Astrocyte (in vitro differentiated cells and primary cell): ENCODE results near the gene TMEM87A. TPM values are rescaled to one million over a fixed set of nuclear protein-coding genes. Genes with fewer than 3 reads are reported as not detected.
A peak's percentile ranks its signal among the peaks of the same experiment; 100 is the strongest.

Experiments used
- DNase-seq: peaks from one replicate; pipeline ENCODE4 v3.0.0-alpha.2; 2010; ENCODE audit warnings: low read depth
- FAIRE-seq: peaks from 2 replicates; lab custom pipeline; 2011; peaks lifted over from hg19 to GRCh38; lab: Jason Lieb, UNC
- H2AFZ ChIP-seq: 2 replicates; pipeline ENCODE4 v1.6.0; 2012; ENCODE audit warnings: low read depth, low read length, inconsistent platforms
- H3K27ac ChIP-seq: 2 replicates; pipeline ENCODE4 v1.5.1; 2011; ENCODE audit warnings: low read depth, low read length, inconsistent platforms
- H3K27me3 ChIP-seq: 2 replicates; pipeline ENCODE4 v1.6.0; 2011; ENCODE audit warnings: low read length, inconsistent platforms; ENCODE audit not compliant: insufficient read depth
- H3K36me3 ChIP-seq: 2 replicates; pipeline ENCODE4 v1.5.1; 2011; ENCODE audit warnings: low read length, inconsistent platforms; ENCODE audit not compliant: insufficient read depth
- H3K4me1 ChIP-seq: 2 replicates; pipeline ENCODE4 v1.5.1; 2011; ENCODE audit warnings: low read length, inconsistent platforms; ENCODE audit not compliant: insufficient read depth
- H3K4me2 ChIP-seq: 2 replicates; pipeline ENCODE4 v1.6.0; 2012; ENCODE audit warnings: low read length, inconsistent platforms
- H3K4me3 ChIP-seq: 2 replicates; pipeline ENCODE4 v1.5.1; 2011; ENCODE audit warnings: low read depth, mild to moderate bottlenecking, low read length, inconsistent platforms; ENCODE audit not compliant: insufficient read depth
- H3K79me2 ChIP-seq: 2 replicates; pipeline ENCODE4 v1.6.0; 2012; ENCODE audit warnings: mild to moderate bottlenecking, low read length, inconsistent platforms; ENCODE audit not compliant: insufficient read depth
- H3K9ac ChIP-seq: 2 replicates; pipeline ENCODE4 v1.6.0; 2012; ENCODE audit warnings: mild to moderate bottlenecking, low read length, inconsistent platforms
- H3K9me3 ChIP-seq: 2 replicates; pipeline ENCODE4 v1.5.1; 2012; ENCODE audit warnings: low read depth, mild to moderate bottlenecking, low read length, inconsistent platforms; ENCODE audit not compliant: insufficient read depth
- H4K20me1 ChIP-seq: 2 replicates; pipeline ENCODE4 v1.6.0; 2012; ENCODE audit warnings: low read length, inconsistent platforms; ENCODE audit not compliant: insufficient read depth
- H3K27ac Mint-ChIP-seq: one replicate; pipeline ENCODE4 v1.8.0; 2021; ENCODE audit warnings: mild to moderate bottlenecking, mixed read lengths; ENCODE audit not compliant: unreplicated experiment
- H3K27me3 Mint-ChIP-seq: one replicate; pipeline ENCODE4 v1.8.0; 2021; ENCODE audit warnings: low read depth, mixed read lengths; ENCODE audit not compliant: unreplicated experiment
- H3K36me3 Mint-ChIP-seq: one replicate; pipeline ENCODE4 v1.8.0; 2021; ENCODE audit warnings: low read depth, mixed read lengths; ENCODE audit not compliant: unreplicated experiment
- H3K4me1 Mint-ChIP-seq: one replicate; pipeline ENCODE4 v1.8.0; 2021; ENCODE audit warnings: low read depth, mixed read lengths; ENCODE audit not compliant: unreplicated experiment
- H3K4me3 Mint-ChIP-seq: one replicate; pipeline ENCODE4 v1.8.0; 2021; ENCODE audit warnings: mild to moderate bottlenecking, moderate library complexity, mixed read lengths; ENCODE audit not compliant: unreplicated experiment
- H3K9me3 Mint-ChIP-seq: one replicate; pipeline ENCODE4 v1.8.0; 2021; ENCODE audit warnings: mild to moderate bottlenecking, mixed read lengths; ENCODE audit not compliant: unreplicated experiment
- CTCF ChIP-seq: IDR thresholded peaks from 2 replicates; pipeline ENCODE4 v1.5.1; 2011; ENCODE audit warnings: low read depth, mild to moderate bottlenecking, inconsistent platforms, low read length, moderate library complexity; ENCODE audit not compliant: insufficient read depth
- EZH2 ChIP-seq: IDR thresholded peaks from 2 replicates; pipeline ENCODE4 v1.6.1; 2012; ENCODE audit warnings: mild to moderate bottlenecking, low read length, inconsistent platforms; ENCODE audit not compliant: insufficient read depth
- total RNA-seq: library from RNA; stranded (reverse); gene quantifications from 2 replicates; pipeline ENCODE4 v1.2.1, GENCODE V29; 2021

The TMEM87A gene
- total RNA-seq, 1 donor from 2014 or later = 40.9 TPM

- no peaks in the 10 kb centered on the region for H3K27me3 Mint-ChIP-seq
- H3K9ac ChIP-seq = no peak overlapping the region
- peak; percentile 10 for DNase-seq
- peaks cover 2% of the 10 kb centered on the region for H3K4me1 Mint-ChIP-seq
- H4K20me1 ChIP-seq = peaks cover 10% of the 10 kb centered on the region
- H3K27ac ChIP-seq = no peak overlapping the region
- peaks cover 13% of the 10 kb centered on the region for H3K79me2 ChIP-seq
- peaks cover 23% of the 10 kb centered on the region for H3K36me3 ChIP-seq
- TF ChIP-seq EZH2 (no peak), CTCF (no peak)
- no peak overlapping the region for H2AFZ ChIP-seq
- H3K27ac Mint-ChIP-seq = peak overlapping the region; percentile 26
- H3K36me3 Mint-ChIP-seq = peaks cover 18% of the 10 kb centered on the region
- H3K9me3 ChIP-seq = no peaks in the 10 kb centered on the region
- FAIRE-seq = no peak
- no peak overlapping the region for H3K4me3 Mint-ChIP-seq
- no peak overlapping the region for H3K4me2 ChIP-seq
- H3K9me3 Mint-ChIP-seq = peaks cover 3% of the 10 kb centered on the region
- no peaks in the 10 kb centered on the region for H3K4me1 ChIP-seq
- H3K27me3 ChIP-seq = no peaks in the 10 kb centered on the region
- no peak overlapping the region for H3K4me3 ChIP-seq
Measured at GRCh38 chr15:42194513-42194912, 78.7 kb downstream of the TMEM87A start.

GRCh38 chr15:42193383-42193782, 79.8 kb downstream of the TMEM87A start:
- Histone ChIP-seq H3K4me2 (no peak overlapping the region), H3K9ac (no peak overlapping the region), H2AFZ (no peak overlapping the region), H3K79me2 (peaks cover 13% of the 10 kb centered on the region), H3K4me1 (no peaks in the 10 kb centered on the region), H3K27me3 (no peaks in the 10 kb centered on the region), H3K27ac (no peak overlapping the region), H3K4me3 (no peak overlapping the region), H3K36me3 (peaks cover 25% of the 10 kb centered on the region), H4K20me1 (peaks cover 10% of the 10 kb centered on the region), H3K9me3 (no peaks in the 10 kb centered on the region)
- H3K27me3 Mint-ChIP-seq = no peaks in the 10 kb centered on the region
- H3K27ac Mint-ChIP-seq = no peak overlapping the region
- FAIRE-seq (no peak), DNase-seq (no peak)
- H3K4me1 Mint-ChIP-seq = peaks cover 2% of the 10 kb centered on the region
- H3K4me3 Mint-ChIP-seq = no peak overlapping the region
- peaks cover 23% of the 10 kb centered on the region for H3K36me3 Mint-ChIP-seq
- H3K9me3 Mint-ChIP-seq = peaks cover 3% of the 10 kb centered on the region
- no peak for TF ChIP-seq EZH2

GRCh38 chr15:42191610-42192346, 81.5 kb downstream of the TMEM87A start:
- Mint-ChIP-seq H3K27ac (no peak overlapping the region), H3K27me3 (no peaks in the 10 kb centered on the region), H3K9me3 (peaks cover 3% of the 10 kb centered on the region), H3K36me3 (peaks cover 29% of the 10 kb centered on the region), H3K4me3 (no peak overlapping the region), H3K4me1 (peaks cover 2% of the 10 kb centered on the region)
- H4K20me1 ChIP-seq = peaks cover 10% of the 10 kb centered on the region
- DNase-seq (no peak), FAIRE-seq (no peak)
- H3K27me3 ChIP-seq = no peaks in the 10 kb centered on the region
- H3K27ac ChIP-seq = no peak overlapping the region
- H3K79me2 ChIP-seq = peaks cover 13% of the 10 kb centered on the region
- peaks cover 32% of the 10 kb centered on the region for H3K36me3 ChIP-seq
- TF ChIP-seq CTCF = no peak
- TF ChIP-seq EZH2 = no peak
- no peaks in the 10 kb centered on the region for H3K9me3 ChIP-seq
- H3K4me1 ChIP-seq = no peaks in the 10 kb centered on the region
- no peak overlapping the region for H3K4me2 ChIP-seq
- H2AFZ ChIP-seq = no peak overlapping the region
- H3K4me3 ChIP-seq = no peak overlapping the region
- H3K9ac ChIP-seq = no peak overlapping the region
